ENCODE measurements around the gene DDX59.

Gene DDX59

DNA sequence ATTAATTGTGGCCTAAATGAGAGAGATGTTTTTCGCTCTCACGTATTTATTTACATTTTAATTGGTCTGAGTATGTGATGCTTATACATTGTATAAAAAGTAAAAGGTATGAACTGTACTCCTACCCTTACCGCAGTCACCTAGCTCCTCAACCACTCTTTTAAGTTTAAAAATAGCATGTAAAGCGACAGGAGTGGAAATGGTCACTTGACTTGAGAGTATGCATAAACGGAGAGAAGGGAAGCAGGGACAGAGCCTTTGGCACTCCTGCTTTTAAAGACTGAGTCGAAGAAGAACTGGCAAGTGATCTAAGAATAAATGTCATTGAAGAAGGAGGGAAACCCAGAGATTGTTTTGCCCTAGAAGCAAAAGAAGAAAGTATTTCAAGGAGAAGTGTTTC lies 11.5 kb upstream of the DDX59 start:
- TF ChIP-seq POLR2AphosphoS5 (IDR thresholded peaks at IDR 0.05; ENCODE audit: low read depth, low read length) (no peak), SIN3A (IDR thresholded peaks at IDR 0.05; ENCODE audit: borderline replicate concordance, insufficient read depth, low read length) (no peak), FOXP2 (optimal IDR thresholded peaks at IDR 0.05; ENCODE audit: borderline replicate concordance, extremely low read depth, extremely low read length, insufficient read depth) (no peak), TAF1 (IDR thresholded peaks at IDR 0.05; ENCODE audit: borderline replicate concordance, insufficient read depth, low read length) (no peak)
- TF ChIP-seq, protein P1, sequence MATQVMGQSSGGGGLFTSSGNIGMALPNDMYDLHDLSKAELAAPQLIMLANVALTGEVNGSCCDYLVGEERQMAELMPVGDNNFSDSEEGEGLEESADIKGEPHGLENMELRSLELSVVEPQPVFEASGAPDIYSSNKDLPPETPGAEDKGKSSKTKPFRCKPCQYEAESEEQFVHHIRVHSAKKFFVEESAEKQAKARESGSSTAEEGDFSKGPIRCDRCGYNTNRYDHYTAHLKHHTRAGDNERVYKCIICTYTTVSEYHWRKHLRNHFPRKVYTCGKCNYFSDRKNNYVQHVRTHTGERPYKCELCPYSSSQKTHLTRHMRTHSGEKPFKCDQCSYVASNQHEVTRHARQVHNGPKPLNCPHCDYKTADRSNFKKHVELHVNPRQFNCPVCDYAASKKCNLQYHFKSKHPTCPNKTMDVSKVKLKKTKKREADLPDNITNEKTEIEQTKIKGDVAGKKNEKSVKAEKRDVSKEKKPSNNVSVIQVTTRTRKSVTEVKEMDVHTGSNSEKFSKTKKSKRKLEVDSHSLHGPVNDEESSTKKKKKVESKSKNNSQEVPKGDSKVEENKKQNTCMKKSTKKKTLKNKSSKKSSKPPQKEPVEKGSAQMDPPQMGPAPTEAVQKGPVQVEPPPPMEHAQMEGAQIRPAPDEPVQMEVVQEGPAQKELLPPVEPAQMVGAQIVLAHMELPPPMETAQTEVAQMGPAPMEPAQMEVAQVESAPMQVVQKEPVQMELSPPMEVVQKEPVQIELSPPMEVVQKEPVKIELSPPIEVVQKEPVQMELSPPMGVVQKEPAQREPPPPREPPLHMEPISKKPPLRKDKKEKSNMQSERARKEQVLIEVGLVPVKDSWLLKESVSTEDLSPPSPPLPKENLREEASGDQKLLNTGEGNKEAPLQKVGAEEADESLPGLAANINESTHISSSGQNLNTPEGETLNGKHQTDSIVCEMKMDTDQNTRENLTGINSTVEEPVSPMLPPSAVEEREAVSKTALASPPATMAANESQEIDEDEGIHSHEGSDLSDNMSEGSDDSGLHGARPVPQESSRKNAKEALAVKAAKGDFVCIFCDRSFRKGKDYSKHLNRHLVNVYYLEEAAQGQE (IDR thresholded peaks at IDR 0.05; ENCODE audit: insufficient read depth in 1 of 2, low read depth in 2 of 2, low read length in 2 of 2), result no peak

DNA sequence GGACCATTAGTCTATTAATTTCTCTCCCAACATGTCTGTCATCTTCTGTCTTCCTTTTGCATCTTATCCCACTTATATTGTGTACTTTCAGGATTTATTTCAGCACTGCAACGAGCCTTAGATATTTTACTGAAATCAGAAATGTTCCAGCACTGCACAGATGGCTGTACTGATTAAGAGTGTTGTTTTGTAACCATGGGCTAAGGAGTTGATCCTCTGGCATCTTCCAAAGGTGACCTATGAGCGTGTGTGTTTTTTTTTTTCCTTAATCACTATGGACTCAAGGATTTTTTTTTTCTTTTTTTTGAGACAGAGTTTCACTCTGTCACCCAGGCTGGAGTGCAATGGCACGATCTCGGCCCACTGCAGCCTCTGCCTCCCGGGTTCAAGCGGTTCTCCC lies 7.1 kb upstream of the DDX59 start:
- no peak for TF ChIP-seq POLR2AphosphoS5 (IDR thresholded peaks at IDR 0.05; ENCODE audit: low read depth, low read length)
- TF ChIP-seq, protein P1 (IDR thresholded peaks at IDR 0.05; ENCODE audit: insufficient read depth in 1 of 2, low read depth in 2 of 2, low read length in 2 of 2), result no peak
- no peak for TF ChIP-seq FOXP2 (optimal IDR thresholded peaks at IDR 0.05; ENCODE audit: borderline replicate concordance, extremely low read depth, extremely low read length, insufficient read depth)
- TF ChIP-seq TAF1 (IDR thresholded peaks at IDR 0.05; ENCODE audit: borderline replicate concordance, insufficient read depth, low read length), result no peak
- no peak for TF ChIP-seq SIN3A (IDR thresholded peaks at IDR 0.05; ENCODE audit: borderline replicate concordance, insufficient read depth, low read length)

DNA sequence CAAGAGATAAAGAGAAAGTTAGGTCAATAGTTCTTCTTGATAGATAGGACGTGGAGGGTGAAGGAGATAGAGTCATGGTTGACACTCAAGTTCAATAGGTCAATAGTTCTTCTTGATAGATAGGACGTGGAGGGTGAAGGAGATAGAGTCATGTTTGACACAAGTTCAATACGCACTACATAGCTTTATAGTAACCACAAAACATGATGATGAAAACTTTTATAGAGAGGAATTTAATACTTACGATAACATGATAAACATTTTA lies 5.8 kb upstream of the DDX59 start:
- TF ChIP-seq FOXP2 (optimal IDR thresholded peaks at IDR 0.05; ENCODE audit: borderline replicate concordance, extremely low read depth, extremely low read length, insufficient read depth) (no peak), POLR2AphosphoS5 (IDR thresholded peaks at IDR 0.05; ENCODE audit: low read depth, low read length) (no peak), TAF1 (IDR thresholded peaks at IDR 0.05; ENCODE audit: borderline replicate concordance, insufficient read depth, low read length) (no peak), SIN3A (IDR thresholded peaks at IDR 0.05; ENCODE audit: borderline replicate concordance, insufficient read depth, low read length) (no peak)
- TF ChIP-seq, protein P1 (IDR thresholded peaks at IDR 0.05; ENCODE audit: insufficient read depth in 1 of 2, low read depth in 2 of 2, low read length in 2 of 2), result no peak

DNA sequence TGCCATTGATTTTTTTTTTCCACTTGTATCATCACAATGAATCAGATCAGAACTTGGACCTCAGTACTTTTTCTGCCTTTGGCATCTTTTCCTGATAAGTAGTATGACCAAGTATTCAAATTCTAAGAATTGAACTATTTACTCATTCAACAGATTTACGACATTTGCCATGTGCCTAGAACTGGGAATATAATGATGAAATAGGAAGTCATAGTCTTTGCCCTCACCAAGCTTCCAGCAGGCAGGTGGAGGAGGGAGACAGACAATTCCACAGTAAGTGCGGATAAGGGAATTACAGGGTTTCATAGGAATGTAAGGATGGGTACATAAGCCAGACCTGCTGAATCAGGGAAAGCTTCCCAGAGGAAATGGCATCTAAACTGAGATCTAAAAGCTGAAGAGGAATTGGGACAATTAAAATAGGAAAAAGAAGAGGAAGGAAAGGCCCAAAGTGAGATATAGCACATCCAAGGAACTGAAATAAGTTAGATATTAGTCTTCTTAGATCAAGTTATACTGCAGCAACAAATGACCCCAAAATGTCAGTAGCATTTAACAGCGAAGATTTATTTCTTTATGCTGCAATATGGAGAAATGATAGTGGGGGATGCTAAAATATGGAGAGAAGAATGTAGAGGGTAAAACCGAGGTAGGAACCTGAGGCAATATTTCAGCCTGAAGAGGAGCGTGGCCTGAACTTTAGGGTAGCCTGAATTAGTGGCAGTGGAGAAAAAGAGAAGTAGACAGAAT lies 5.3 kb upstream of the DDX59 start:
- TF ChIP-seq TAF1 (IDR thresholded peaks at IDR 0.05; ENCODE audit: borderline replicate concordance, insufficient read depth, low read length) (no peak), SIN3A (IDR thresholded peaks at IDR 0.05; ENCODE audit: borderline replicate concordance, insufficient read depth, low read length) (no peak), FOXP2 (optimal IDR thresholded peaks at IDR 0.05; ENCODE audit: borderline replicate concordance, extremely low read depth, extremely low read length, insufficient read depth) (no peak), POLR2AphosphoS5 (IDR thresholded peaks at IDR 0.05; ENCODE audit: low read depth, low read length) (no peak)
- TF ChIP-seq, protein P1 (IDR thresholded peaks at IDR 0.05; ENCODE audit: insufficient read depth in 1 of 2, low read depth in 2 of 2, low read length in 2 of 2), result no peak

Data from PFSK-1 (cell line).